Body of pancreas (tissue), 4 donors: ENCODE data around the gene ZBTB18. TPM values are rescaled to one million over a fixed set of nuclear protein-coding genes. Genes with fewer than 3 reads are reported as not detected.
A peak's percentile ranks its signal among the peaks of the same experiment; 100 is the strongest.

Experiments used
- ATAC-seq: fragments of 150-250 bp; one replicate; pipeline ENCODE4 v1.9.1; 2016
- DNase-seq, 4 donors: peaks; one replicate each; pipeline ENCODE4 v3.0.0-alpha.2; 2019
- H3K27ac ChIP-seq, 4 donors: fragments of 200-600 bp; sonication (generic); 1 replicate in 3 of 4; 2 replicates in 1 of 4; pipeline versions ENCODE4 v1.5.1 to v1.6.1; 2016 to 2019; ENCODE audit warnings: mild to moderate bottlenecking in 1 of 4, mixed read lengths in 1 of 4, moderate library complexity in 1 of 4
- H3K27me3 ChIP-seq, 2 donors: fragments of 200-600 bp; sonication (generic); one replicate each; pipeline ENCODE4 v1.6.0; 2016; ENCODE audit warnings: mild to moderate bottlenecking in 1 of 2
- H3K36me3 ChIP-seq, 2 donors: fragments of 200-600 bp; sonication (generic); replicated peaks in 1 of 2; 2 replicates each; pipeline ENCODE4 v1.5.1; 2016; ENCODE audit warnings: low read depth in 2 of 2; ENCODE audit not compliant: insufficient read depth in 1 of 2
- H3K4me1 ChIP-seq: fragments of 200-600 bp; sonication (generic); one replicate; pipeline ENCODE4 v1.6.0; 2016
- H3K4me3 ChIP-seq, 2 donors: fragments of 200-600 bp; sonication (generic); 1 replicate in 1 of 2; 2 replicates in 1 of 2; pipeline ENCODE4 v1.5.1; 2016 to 2019
- H3K9me3 ChIP-seq, 3 donors: fragments of 200-600 bp; sonication (generic); 1 replicate in 2 of 3; 2 replicates in 1 of 3; pipeline ENCODE4 v1.5.1; 2016
- CTCF ChIP-seq, 7 experiments: fragments of 450-650 bp in 4 of 7; fragments of 200-600 bp in 3 of 7; sonication (generic) in 3 of 7; IDR thresholded peaks; one replicate each; pipeline ENCODE4 v1.5.1; 2016 to 2019; ENCODE audit warnings: antibody characterized with exemption in 7 of 7
- POLR2A ChIP-seq, 3 donors: fragments of 450-650 bp; IDR thresholded peaks; one replicate each; pipeline ENCODE4 v1.6.1; 2016; ENCODE audit warnings: antibody characterized with exemption in 3 of 3, mild to moderate bottlenecking in 2 of 3
- WGBS, 2 donors: methylation state at CpG; one replicate each; pipeline ENCODE4 v1.1.5; 2017; 5-methylcytosine and 5-hydroxymethylcytosine counted together
- intact Hi-C: fragments of 100-400 bp; cut with DNase I; formaldehyde crosslinking; loops from one replicate; pipeline ENCODE4 v1.15.1; 2023
- total RNA-seq, 2 donors: library from RNA; depleted of rRNA; stranded (reverse); fragments of >200 nt; gene quantifications; one replicate each; pipeline ENCODE4 v1.1.0, GENCODE V29; 2016

Gene ZBTB18
- total RNA-seq, 2 donors from 2014 or later: 20.4 to 22.6 TPM

DNA sequence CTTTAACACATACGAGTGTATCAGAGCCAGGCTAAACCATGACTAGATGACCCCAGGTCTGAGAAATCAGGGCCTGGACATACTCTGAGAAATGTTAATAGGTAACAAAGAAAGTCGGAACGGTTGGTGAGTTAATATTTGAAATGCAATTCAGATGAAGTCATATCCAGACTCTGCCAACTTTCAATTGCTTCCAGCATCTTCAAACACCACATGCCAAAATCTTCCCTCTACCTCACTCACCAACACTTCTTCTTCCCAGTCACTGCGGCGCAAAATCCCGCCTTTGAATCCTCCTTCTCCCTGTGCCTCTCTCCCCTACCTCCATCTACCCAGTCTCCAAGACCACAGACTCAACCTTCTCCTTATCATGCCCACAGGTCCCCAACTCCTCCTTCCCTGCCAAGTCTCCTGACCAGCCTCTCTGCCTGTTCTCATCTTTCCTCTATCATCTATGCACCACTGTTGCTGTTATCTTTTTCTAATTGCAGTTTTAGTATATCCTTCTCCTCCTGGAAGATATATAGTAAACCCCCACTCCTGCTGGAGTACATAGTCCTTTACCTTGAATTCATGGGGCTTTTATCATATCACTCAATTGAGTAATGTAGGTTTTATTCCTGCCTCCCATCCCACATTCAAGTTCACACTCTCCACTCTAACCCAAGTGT, 41.3 kb downstream of the ZBTB18 start:
- Histone ChIP-seq H3K36me3 (no peaks in the 10 kb centered on the region), H3K27ac (peak overlapping the region; percentile 50 to 76 (median 65)), H3K4me1 (peaks cover 19% of the 10 kb centered on the region), H3K4me3 (no peak overlapping the region), H3K27me3 (no peaks in the 10 kb centered on the region), H3K9me3 (no peaks in the 10 kb centered on the region)
- intact Hi-C loops: no loop called here
- WGBS, 2 donors: 35 to 45% methylated on average over 6 of the region's 6 CpGs
- no peak for TF ChIP-seq CTCF (IDR thresholded peaks at IDR 0.05)
- peak in 1 of 3 donors; percentile 40 for TF ChIP-seq POLR2A (IDR thresholded peaks at IDR 0.05)
- DNase-seq (peak in 2 of 4 donors; percentile 13 to 21), ATAC-seq (peak; percentile 83)

GRCh38 chr1:244092964-244093638, 42.0 kb downstream of the ZBTB18 start:
- Histone ChIP-seq H3K4me1 (peaks cover 19% of the 10 kb centered on the region), H3K4me3 (no peak overlapping the region), H3K9me3 (no peaks in the 10 kb centered on the region), H3K36me3 (no peaks in the 10 kb centered on the region), H3K27me3 (no peaks in the 10 kb centered on the region), H3K27ac (peak overlapping the region; percentile 32 to 76 (median 65))
- intact Hi-C loops: no loop called here
- DNase-seq (no peak), ATAC-seq (no peak)
- no peak for TF ChIP-seq POLR2A (IDR thresholded peaks at IDR 0.05)
- TF ChIP-seq CTCF (IDR thresholded peaks at IDR 0.05): no peak
- WGBS, 2 donors: 68 to 71% methylated on average over 11 of the region's 11 CpGs

GRCh38 chr1:244094880-244095528, 43.9 kb downstream of the ZBTB18 start:
- intact Hi-C loops: no loop called here
- Histone ChIP-seq H3K4me3 (no peak overlapping the region), H3K27ac (peak overlapping the region; percentile 39 to 76 (median 45)), H3K9me3 (no peaks in the 10 kb centered on the region), H3K27me3 (no peaks in the 10 kb centered on the region), H3K36me3 (no peaks in the 10 kb centered on the region), H3K4me1 (peaks cover 12% of the 10 kb centered on the region)
- 44 to 50% methylated on average over 9 of the region's 9 CpGs for WGBS, 2 donors
- no peak for TF ChIP-seq CTCF (IDR thresholded peaks at IDR 0.05)
- TF ChIP-seq POLR2A (IDR thresholded peaks at IDR 0.05): no peak
- ATAC-seq (peak; percentile 38), DNase-seq (peak; percentile 22 to 57 (median 44))

- ATAC-seq (no peak), DNase-seq (peak in 2 of 4 donors; percentile 15 to 31)
- no peak for TF ChIP-seq POLR2A (IDR thresholded peaks at IDR 0.05)
- no peak for TF ChIP-seq CTCF (IDR thresholded peaks at IDR 0.05)
- no peaks in the 10 kb centered on the region for H3K27me3 ChIP-seq
- H3K4me1 ChIP-seq: peaks cover 12% of the 10 kb centered on the region
- intact Hi-C loops: no loop called here
- peak overlapping the region; percentile 39 to 76 (median 45) for H3K27ac ChIP-seq
- no peaks in the 10 kb centered on the region for H3K9me3 ChIP-seq
- H3K4me3 ChIP-seq: no peak overlapping the region
- WGBS, 2 donors: 63% methylated on average over 4 of the region's 4 CpGs
- no peaks in the 10 kb centered on the region for H3K36me3 ChIP-seq
Observed at GRCh38 chr1:244095529-244095911, 44.4 kb downstream of the ZBTB18 start.
